Effector CD8-positive, alpha-beta T cell (primary cell): ENCODE results near the gene ORC3.

Source experiments
- DNase-seq: peaks from one replicate; lab custom pipeline; 2025; lab: John Stamatoyannopoulos, UW
- total RNA-seq, 4 experiments: gene quantifications; one replicate each; lab custom pipeline; 2026; lab: John Stamatoyannopoulos, UW

ORC3 gene
- 27.1 to 35.9 (median 31.6) reads per million in 4 experiments for total RNA-seq

DNA sequence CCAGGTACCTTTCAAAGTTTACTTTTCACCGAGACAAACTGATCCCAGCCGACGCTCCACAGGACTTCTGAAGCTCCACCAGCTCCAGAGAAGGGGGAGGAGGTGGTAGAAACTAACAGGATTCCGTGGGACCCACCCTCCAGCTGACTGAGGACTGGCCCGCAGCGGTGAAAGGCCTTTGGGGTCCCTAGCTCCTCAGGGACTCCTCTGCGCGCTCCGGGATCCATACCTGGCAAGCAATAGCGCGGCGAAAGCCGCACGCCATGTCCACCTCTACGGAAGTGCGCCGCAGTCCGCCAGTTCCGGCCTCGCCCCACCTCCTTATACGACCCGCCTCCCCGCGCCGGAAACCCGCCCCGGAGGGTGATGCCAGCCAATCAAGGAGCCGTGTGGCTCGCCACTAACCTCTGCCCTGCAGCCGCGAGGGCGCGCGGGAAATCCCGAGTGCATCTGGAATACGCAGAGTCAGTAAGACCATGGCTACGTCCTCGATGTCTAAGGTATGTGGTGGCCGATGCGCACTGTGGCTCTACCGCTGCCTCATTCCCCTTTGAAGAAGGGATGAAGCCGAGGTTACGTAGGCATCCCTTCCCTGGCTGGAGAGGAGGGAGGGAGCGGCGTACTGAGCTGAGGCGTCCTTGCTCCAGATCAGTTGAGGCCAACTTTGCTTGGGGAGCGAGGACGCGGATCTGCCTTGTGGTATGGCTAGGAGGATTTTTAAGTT is at the start of gene ORC3, which contains the start of gene RARS2:
TSS of gene ORC3 (plus strand) at position 443 of the 724 bp plus-strand sequence. CDS start at position 477, 34 bp downstream.
TSS of gene RARS2 (minus strand) at position 295 of the 724 bp plus-strand sequence. CDS start at position 265, 30 bp downstream.
- peak; percentile 91 for DNase-seq

- no peak for DNase-seq
Observed at GRCh38 chr6:87540539-87540938, 49.4 kb upstream of the ORC3 start.

DNA sequence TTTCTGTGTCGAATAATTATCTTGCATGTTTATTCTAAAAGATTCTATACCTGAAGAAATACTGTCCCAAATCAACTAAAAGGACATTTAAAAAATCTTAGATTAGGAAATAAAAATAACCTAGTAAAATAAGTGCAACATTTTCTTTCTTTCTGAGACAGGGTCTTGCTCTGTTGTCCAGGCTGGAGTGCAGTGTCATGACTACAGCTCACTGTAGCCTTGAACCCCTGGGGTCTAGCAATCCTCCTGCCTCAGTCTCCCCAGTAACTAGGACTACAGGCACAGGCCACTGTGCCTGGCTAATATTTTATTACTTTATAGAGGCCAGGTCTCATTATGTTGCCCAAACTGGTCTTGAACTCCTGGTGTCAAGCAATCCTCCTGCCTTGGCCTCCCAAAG is 48.9 kb upstream of the ORC3 start:
- no peak for DNase-seq

- DNase-seq = no peak
Observed at GRCh38 chr6:87541744-87542143, 48.2 kb upstream of the ORC3 start.

DNA sequence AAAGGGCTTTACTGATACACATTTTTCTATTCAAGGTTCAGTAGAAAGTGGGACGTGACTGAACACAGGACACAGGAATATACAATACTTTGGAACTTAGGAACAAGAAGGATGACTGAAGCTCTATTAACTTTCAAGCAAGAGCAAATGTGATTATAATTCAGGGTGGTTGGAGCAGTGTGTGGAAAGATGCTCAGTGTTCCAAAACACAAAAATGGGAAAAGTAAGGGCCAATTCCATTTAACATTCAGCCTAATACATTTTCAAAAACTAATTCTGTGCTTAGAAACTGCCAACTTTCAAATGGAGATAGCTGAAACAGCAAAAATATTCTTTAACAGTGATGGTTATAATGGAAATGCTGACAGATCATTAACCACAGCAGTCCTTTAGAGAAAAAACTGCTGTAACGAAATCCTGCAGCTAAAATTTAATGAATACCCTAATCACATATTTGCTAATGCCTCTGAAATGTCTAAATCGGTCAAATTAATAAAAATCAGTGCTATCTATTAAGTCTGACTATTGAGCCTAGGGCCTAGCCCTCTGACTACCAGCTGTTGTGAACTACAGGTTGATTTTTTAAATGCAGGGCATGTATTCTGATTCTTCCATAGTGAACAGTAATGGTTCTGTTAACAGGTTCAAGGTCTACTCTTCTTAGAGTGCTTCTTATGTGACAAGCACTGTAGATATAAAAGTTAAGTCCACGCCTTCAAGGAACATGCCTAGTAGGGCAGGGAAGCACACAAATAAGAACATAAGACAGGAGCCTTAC is 46.0 kb upstream of the ORC3 start:
- DNase-seq = no peak

GRCh38 chr6:87544474-87544735 is 45.5 kb upstream of the ORC3 start:
- DNase-seq = no peak

- no peak for DNase-seq
Observed at GRCh38 chr6:87551799-87552198, 38.1 kb upstream of the ORC3 start.

GRCh38 chr6:87553159-87553765 is 36.7 kb upstream of the ORC3 start:
- no peak for DNase-seq

DNA sequence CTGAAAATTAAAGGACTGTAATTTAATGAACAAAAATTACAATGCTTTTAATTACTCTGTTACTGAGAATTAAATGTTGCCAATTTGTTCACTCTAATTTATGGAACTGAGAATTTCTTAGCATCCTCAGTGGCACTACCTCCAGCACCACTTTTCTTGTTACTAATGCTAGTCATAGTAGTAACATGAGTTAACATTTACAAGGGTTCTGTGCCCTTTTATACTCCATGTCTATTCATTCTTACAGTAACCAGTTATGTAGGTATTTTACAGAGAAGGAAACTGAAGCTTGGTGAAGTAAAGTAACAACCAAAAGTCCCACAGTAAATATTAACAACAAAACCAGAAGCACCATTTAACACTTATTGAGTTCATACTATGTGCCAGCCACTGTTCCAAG is 34.4 kb upstream of the ORC3 start:
- DNase-seq = no peak

DNA sequence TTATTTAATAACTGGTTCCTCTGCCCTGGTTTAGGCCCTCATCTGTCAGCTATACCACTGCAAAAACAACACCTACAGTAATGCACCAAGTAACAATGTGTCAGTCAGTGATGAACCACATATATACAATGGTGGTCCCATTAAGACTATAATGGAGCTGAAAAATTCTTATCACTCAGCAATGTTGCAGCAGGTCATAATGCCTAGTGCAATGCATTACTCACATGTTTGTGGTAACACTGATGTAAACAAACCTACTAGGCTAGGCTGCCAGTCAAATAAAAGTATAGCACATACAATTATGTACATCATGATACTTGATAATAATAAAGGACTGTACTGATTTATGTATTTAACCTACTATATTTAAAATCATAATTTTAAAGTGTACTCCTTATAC is 31.5 kb upstream of the ORC3 start:
- DNase-seq = no peak

DNA sequence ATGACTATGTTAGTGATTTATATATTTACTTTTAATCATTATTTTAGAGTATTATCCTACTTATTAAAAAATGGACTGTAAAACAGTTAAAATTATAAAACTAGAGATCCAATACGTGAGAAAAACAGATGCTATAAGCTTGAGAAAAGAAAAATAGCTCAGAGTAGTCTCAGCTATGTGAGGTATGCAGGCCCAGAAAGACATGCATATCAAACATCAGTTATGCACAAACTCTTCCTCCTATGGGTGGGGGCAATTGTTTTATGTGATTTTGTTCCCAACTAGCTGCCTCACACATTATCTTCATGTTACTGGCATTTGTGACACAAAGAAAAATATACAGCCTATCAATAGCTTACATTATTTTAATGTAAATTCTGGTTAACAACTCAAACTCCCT is 28.9 kb upstream of the ORC3 start:
- no peak for DNase-seq

DNA sequence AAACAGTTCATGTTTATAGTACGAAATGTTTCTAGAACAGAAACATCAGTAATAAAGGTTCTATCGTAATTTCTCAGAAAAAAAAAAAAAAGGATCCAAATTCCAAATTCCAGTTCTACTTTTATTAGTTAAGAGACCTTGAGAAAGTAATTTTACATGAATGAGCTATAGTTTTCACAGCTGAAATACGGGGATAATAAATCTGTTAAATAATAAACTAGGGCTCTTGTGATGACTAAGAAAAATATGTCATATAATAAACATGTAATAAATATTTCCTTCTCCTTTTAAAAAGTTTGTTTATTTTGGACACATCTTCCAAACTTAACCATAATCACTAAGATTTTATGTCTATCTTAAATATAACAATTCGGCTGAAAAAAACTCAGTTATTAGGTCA is 17.9 kb upstream of the ORC3 start:
- no peak for DNase-seq

DNA sequence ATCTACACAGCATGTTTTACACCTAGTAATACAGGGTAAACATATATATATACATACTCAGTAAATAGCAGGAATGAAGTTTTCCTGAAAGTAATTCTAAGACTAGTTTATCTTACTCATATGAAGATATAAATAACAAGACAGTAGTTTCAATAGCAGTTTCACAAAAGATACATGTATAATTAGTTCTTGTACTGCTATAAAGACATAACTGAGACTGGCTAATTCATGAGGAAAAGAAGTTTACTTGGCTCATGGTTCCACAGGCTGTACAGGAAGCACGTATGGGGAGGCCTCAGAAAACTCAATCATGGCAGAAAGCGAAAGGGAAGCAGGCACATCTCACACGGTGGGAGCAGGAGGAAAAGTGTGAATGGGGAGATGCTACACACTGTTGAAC is 17.1 kb upstream of the ORC3 start:
- DNase-seq = no peak

- DNase-seq = no peak
Observed at GRCh38 chr6:87573307-87574024, 16.5 kb upstream of the ORC3 start.

DNA sequence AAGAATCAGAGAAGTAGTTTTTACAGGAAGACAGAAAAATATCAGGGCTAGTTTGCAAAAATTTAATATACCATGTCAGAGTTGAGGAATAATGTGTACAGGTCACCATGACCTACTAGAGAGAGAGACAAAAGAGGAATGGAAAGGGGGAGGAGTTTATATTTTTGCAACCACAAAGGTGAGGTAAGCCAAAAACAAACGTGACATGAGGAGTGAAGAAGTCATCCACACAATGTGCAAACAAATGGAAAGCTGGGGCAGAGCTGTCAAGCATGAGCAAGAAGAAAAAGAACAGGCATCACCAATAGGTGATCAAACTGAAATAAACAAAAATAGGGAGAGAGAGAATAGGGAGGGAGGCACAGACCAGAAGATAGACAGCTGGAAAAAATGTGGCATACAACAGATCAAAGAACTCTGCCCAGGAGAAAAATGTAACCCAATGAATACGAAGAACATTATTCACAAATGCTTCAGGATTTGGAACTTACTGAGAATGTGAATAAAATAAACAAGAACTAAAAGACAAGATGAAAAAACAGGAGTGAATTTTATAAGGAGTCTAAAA is 15.6 kb upstream of the ORC3 start:
- DNase-seq = no peak

DNA sequence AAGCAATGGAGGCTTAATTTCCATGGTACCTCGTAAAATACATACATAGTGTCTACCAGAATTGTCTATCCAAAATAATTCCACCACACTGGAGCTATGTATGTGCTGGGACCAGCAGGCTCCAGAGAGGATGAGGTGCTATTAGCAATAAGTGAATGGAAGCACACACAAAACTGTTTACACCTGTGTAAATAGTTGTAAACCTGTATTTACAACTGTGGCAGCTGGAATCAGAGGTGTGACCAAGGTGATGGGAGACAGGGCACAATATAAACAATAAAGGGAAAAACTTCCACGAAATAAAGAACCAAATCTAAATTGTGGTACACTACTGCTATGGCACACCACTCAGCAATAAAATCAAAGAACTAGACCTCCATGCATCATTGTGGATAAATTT is 14.5 kb upstream of the ORC3 start:
- DNase-seq = no peak

DNA sequence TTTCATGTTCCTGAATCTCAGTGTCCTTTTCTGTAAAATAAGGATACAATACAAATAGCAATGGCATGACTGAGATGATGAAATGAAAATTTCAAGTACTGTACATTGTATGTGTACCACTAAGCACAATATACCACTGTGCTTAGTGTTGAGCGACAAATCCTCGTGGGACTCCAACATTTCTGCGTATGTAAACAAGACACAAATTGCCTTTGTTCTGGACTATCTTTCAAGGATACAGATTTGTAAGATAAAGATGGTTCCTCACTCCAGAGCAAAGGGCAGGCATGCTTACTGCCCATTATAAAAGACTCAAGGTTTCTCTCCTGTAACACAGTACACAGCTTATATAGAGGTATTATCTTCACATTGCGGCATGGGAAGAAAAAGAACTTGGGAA is 6.1 kb upstream of the ORC3 start:
- no peak for DNase-seq

- no peak for DNase-seq
Observed at GRCh38 chr6:87586371-87587077, 3.4 kb upstream of the ORC3 start.

DNA sequence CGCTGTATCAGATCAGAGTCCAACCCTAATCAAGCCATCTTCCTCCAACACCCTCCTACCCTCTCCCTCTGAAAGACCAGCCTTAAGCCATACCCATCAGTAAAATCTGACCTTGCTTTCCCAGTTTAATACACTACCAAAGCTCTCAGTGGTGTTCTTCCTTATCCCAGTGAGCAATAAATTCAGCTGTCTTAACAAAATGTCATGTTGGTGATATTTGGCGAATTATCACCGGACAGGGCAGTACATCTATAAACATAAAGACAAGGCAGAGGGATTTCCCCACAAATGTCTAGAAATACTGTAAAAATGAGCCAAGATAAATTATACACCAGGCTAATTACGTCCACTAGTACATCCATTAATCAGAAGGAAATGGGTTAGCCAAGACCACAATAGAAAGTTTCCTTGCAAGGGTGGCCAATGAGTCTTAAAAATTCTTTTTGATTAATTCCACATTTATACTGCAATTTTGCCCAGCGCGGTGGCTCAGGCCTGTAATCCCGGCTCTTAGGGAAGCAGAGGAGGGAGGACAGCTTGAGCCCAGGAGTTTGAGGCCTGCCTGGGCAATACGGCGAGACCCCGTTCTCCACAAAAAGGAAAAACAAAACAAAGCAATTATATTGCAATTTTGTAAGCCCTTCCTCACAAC is 1.1 kb upstream of the ORC3 start:
- DNase-seq = no peak

- DNase-seq = no peak
Observed at GRCh38 chr6:87590417-87590880, 514 bp downstream of the ORC3 start.

GRCh38 chr6:87590990-87591389 is 1.1 kb downstream of the ORC3 start:
- DNase-seq = no peak
